ENCODE results near the gene HOXA5.

HOXA5 gene

DNA sequence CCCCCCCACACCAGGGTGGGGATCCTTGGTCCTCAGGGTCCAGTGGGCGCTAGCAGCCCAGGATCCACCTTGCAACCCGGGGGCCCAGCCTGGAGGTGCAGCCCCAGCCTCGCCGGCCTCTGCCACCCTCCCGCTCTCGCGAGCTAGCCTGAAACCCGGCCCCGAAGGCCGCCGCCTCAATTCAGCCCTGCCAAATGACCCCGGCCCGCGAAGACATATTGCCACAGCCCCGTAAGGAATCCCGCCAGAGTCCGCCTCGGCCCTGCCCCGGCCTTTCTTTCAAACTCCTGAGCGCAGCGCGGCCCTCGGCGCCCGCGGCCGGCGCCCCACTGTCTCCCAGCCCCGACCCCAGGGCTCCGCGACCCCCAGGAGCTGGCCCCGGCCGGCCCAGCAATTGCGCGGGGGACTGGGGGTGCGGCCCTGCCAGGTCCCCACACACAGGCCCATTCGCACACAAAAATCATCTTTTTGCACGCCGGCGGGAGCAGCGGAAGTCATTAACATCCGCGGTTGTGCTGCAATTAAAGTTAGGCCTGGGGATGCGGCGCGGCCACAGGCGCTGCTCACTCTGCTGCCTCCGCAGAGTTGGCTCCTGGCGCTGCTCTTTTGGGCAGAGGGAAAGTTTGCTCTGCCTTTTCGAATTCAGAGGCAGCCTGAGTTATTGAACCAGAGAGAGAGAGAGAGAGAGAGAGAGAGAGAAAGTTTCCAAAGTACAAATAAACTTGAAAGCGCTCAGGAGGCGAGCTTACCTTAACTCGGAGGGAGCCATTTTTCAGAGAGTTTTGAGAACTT, 4.0 kb downstream of the HOXA5 start:
- in situ Hi-C loops (cut with HindIII; ENCODE audit: low sequenced_read_pairs), result no loop called here
- H3K4me3 ChIP-seq (ENCODE audit: low read depth, low read length), result peak overlapping the region; percentile 65
- DNase-seq (ENCODE audit: low read depth, low spot score), result peak; percentile 40
- TF ChIP-seq, protein P1, sequence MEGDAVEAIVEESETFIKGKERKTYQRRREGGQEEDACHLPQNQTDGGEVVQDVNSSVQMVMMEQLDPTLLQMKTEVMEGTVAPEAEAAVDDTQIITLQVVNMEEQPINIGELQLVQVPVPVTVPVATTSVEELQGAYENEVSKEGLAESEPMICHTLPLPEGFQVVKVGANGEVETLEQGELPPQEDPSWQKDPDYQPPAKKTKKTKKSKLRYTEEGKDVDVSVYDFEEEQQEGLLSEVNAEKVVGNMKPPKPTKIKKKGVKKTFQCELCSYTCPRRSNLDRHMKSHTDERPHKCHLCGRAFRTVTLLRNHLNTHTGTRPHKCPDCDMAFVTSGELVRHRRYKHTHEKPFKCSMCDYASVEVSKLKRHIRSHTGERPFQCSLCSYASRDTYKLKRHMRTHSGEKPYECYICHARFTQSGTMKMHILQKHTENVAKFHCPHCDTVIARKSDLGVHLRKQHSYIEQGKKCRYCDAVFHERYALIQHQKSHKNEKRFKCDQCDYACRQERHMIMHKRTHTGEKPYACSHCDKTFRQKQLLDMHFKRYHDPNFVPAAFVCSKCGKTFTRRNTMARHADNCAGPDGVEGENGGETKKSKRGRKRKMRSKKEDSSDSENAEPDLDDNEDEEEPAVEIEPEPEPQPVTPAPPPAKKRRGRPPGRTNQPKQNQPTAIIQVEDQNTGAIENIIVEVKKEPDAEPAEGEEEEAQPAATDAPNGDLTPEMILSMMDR (IDR thresholded peaks at IDR 0.05; ENCODE audit: low read depth, low read length), result no peak

DNA sequence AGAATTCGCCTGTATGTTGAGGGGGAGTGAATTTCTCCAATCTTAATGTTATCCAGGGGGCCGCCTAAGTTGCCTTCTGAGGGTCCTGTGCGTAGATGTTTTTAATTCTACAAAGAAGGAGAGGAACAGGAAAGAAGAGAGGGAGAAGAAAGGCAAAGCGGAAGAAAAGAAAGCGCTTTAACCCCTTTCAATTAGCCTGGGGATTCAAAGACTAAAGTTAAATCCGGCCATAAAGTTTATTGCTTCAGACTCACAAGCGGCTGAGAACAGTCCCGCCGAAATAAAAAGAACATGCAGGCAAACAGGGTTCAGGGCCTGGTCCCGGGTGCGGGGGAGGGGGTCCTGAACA, 4.5 kb downstream of the HOXA5 start:
- DNase-seq (ENCODE audit: low read depth, low spot score), result no peak
- TF ChIP-seq, protein P1 (IDR thresholded peaks at IDR 0.05; ENCODE audit: low read depth, low read length), result no peak
- H3K4me3 ChIP-seq (ENCODE audit: low read depth, low read length), result peak overlapping the region; percentile 65
- in situ Hi-C loops (cut with HindIII; ENCODE audit: low sequenced_read_pairs), result no loop called here

DNA sequence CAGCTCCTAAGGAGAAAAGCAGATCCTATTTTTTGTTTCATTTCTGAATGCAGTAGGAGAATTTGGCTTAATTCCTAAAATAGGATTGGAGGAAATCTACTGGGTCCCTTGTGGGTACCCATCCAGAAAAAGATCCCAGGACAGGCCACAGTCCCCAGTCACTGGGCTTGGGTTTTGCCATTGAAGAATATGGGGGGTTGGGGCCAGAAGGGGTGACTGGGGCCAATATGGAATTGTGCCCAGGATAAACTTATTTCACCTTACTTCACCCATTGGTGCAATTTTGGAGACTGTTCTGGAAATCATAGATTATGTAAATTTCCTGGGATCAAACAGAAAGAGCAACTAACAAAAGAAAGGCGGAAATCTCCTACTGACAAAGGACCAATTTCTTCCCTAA, 5.0 kb downstream of the HOXA5 start:
- DNase-seq (ENCODE audit: low read depth, low spot score), result no peak
- in situ Hi-C loops (cut with HindIII; ENCODE audit: low sequenced_read_pairs), result no loop called here
- TF ChIP-seq, protein P1 (IDR thresholded peaks at IDR 0.05; ENCODE audit: low read depth, low read length), result no peak
- peak overlapping the region; percentile 65 for H3K4me3 ChIP-seq (ENCODE audit: low read depth, low read length)

DNA sequence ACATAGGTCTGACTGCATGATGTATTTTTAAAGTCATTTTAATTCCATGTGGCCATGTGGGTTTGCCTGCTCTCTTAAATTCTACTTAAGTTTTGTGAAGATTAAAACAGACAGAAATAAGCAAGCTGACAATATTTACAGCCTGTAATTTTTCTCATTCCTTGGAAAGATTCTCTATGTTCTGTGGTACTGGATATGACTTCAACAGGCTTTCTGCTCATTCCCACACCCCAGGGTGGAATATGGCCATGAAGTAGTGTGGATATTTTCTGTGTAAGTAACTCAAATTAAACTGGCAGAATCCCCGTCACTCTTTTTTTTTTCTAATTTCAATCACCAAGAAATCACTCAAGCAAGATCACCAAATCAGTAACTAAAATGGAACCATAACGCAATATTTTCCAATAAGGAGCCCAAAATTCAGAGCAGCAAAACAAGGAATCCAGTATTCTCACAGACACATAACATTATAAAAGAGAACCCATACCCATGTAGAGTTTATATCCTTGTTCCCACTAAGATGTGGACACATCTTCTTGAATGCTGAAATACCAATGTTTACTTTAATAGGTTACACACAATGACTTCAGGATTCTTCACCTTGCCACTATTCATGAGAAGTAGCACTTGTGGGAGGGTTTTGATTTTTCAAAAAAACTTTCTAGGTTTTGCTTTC, 5.7 kb downstream of the HOXA5 start:
- in situ Hi-C loops (cut with HindIII; ENCODE audit: low sequenced_read_pairs), result no loop called here
- peak overlapping the region; percentile 65 for H3K4me3 ChIP-seq (ENCODE audit: low read depth, low read length)
- TF ChIP-seq, protein P1 (IDR thresholded peaks at IDR 0.05; ENCODE audit: low read depth, low read length), result no peak
- DNase-seq (ENCODE audit: low read depth, low spot score), result no peak

DNA sequence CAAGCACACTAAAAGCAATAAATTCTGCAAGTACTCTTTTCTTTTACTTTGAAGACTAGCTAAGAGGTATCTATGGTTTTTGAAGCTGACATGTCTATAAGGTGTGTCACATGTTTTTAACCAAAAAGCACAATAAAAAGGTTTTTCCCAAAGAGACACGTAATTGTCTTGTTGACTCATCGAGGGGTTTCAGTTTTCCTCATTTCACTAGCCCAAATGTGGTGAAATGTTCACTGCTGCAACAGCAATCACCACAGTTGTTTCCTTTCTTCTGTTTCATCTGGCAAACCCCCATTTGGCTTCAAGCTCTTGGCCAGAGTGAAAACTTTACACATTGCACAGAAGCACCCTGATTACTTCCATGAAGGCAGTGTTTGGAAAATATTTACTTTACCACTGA, 9.1 kb downstream of the HOXA5 start:
- DNase-seq (ENCODE audit: low read depth, low spot score), result peak; percentile 97
- TF ChIP-seq, protein P1 (IDR thresholded peaks at IDR 0.05; ENCODE audit: low read depth, low read length), result no peak
- in situ Hi-C loops (cut with HindIII; ENCODE audit: low sequenced_read_pairs), result no loop called here
- H3K4me3 ChIP-seq (ENCODE audit: low read depth, low read length), result no peak overlapping the region

DNA sequence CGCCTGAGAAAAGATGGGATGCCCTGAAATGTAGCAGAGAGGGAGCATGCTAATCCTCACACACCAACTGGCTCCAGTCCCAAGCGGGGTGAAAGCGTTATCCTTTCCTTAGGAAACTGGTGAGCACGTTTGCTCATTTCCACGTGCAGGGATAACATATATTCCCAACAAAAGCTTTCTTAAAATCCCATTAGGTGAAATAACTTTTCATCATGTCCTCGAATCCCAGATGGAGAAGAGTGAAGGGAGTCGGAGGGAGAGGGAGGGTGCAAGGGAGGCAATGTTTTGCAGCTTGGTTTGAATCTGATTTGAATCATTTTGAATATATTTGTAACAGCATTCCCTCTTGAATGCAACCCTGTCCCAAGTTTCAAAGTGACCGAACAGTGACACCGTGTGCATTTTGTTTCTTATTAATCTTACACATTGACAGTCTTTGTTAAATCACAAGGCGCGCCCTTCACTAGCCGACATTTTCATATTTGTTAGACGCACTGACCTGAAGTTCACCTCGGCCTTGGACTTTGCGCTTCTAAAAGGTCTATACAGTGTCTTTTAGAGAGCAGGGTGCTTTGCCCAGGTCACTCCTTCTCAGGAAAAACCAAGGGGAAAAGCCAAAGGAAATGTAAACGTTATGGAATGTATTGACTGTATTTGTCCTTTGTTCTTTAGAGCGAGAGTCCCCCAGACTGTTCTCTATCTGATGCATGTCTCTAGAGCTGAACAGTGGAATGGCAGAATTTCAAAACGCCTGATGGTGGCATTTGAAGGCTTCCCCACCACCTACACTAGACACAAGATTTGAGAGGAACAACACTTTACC, 9.9 kb downstream of the HOXA5 start:
- no peak overlapping the region for H3K4me3 ChIP-seq (ENCODE audit: low read depth, low read length)

More for the DNA sequence above, 9.9 kb downstream of the HOXA5 start:
- in situ Hi-C loops (cut with HindIII; ENCODE audit: low sequenced_read_pairs), result no loop called here
- DNase-seq (ENCODE audit: low read depth, low spot score), result no peak
- TF ChIP-seq, protein P1 (IDR thresholded peaks at IDR 0.05; ENCODE audit: low read depth, low read length), result no peak

Measured in astrocyte of the spinal cord (primary cell).